ENCODE measurements around the gene PCDHA4. TPM values are rescaled to one million over a fixed set of nuclear protein-coding genes. Genes with fewer than 3 reads are reported as not detected.

The PCDHA4 gene
- polyA plus RNA-seq, 1 of the 3 experiments (the other 2 are of a cell fraction): 1.2 TPM

- no peak within 1 kb of the TSS for H3K9ac ChIP-seq
- no peak for DNase-seq
Observed at GRCh38 chr5:140800816-140801493, 5.9 kb upstream of the PCDHA4 start, which contains the start of gene PCDHA3. Gene PCDHA3, plus strand, starts transcription at chr5:140801057.

More at GRCh38 chr5:140800816-140801493, 5.9 kb upstream of the PCDHA4 start, which contains the start of gene PCDHA3:
- Histone ChIP-seq H3K79me2 (ENCODE audit: insufficient read depth) (no peaks in the 10 kb centered on the region), H3K27ac (ENCODE audit: low read depth in 2 of 2, low read length in 1 of 2) (no peak within 1 kb of the TSS), H3K9me2 (no peaks in the 10 kb centered on the region), H3K4me3 (ENCODE audit: low read depth in 2 of 2, low read length in 1 of 2) (no peak within 1 kb of the TSS; a peak in 1 of 4 replicates), H3K4me1 (ENCODE audit: control insufficient read depth in 1 of 2, insufficient read depth in 2 of 2, low read depth in 1 of 2, low read length in 1 of 2) (no peaks in the 10 kb centered on the region; a peak in 1 of 4 replicates), H3F3A (replicated peaks; ENCODE audit: insufficient read depth) (no peaks in the 10 kb centered on the region), H4K20me1 (ENCODE audit: insufficient read depth) (no peaks in the 10 kb centered on the region), H3K36me3 (replicated peaks in 1 of 2; ENCODE audit: control insufficient read depth in 1 of 2, insufficient read depth in 2 of 2, low read length in 1 of 2) (no peaks in the 10 kb centered on the region), H3K9me3 (peaks cover 19% of the 10 kb centered on the region; the same call in 1 of the 2 replicates), H3K4me2 (no peak within 1 kb of the TSS), H3K27me3 (ENCODE audit: insufficient read depth) (no peaks in the 10 kb centered on the region), H2AFZ (ENCODE audit: low read depth) (no peak within 1 kb of the TSS)
- 56% methylated on average over 27 of the region's 29 CpGs for WGBS (ENCODE audit: low lambda C conversion rate)
- POLR2A ChIA-PET: no interaction called here
- CTCF ChIA-PET: no interaction called here
- TF ChIP-seq USF2 (IDR thresholded peaks at IDR 0.05; ENCODE audit: borderline replicate concordance, low read depth, low read length): no peak
- no peak for TF ChIP-seq TEAD4 (IDR thresholded peaks at IDR 0.05; ENCODE audit: borderline replicate concordance, insufficient read depth)
- TF ChIP-seq JUND (IDR thresholded peaks at IDR 0.05): no peak
- no peak for TF ChIP-seq USF1 (IDR thresholded peaks at IDR 0.05; ENCODE audit: borderline replicate concordance, low read depth)
- TF ChIP-seq GABPA (IDR thresholded peaks at IDR 0.05; ENCODE audit: low read depth): no peak
- TF ChIP-seq FOXM1 (IDR thresholded peaks at IDR 0.05; ENCODE audit: low read depth): no peak
- TF ChIP-seq MAX (IDR thresholded peaks at IDR 0.05; ENCODE audit: low read depth): no peak
- no peak for TF ChIP-seq CTCF (IDR thresholded peaks at IDR 0.05)
- TF ChIP-seq, protein P1, sequence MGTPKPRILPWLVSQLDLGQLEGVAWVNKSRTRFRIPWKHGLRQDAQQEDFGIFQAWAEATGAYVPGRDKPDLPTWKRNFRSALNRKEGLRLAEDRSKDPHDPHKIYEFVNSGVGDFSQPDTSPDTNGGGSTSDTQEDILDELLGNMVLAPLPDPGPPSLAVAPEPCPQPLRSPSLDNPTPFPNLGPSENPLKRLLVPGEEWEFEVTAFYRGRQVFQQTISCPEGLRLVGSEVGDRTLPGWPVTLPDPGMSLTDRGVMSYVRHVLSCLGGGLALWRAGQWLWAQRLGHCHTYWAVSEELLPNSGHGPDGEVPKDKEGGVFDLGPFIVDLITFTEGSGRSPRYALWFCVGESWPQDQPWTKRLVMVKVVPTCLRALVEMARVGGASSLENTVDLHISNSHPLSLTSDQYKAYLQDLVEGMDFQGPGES (IDR thresholded peaks at IDR 0.05; ENCODE audit: low read depth, low read length): no peak
- no peak for TF ChIP-seq SIN3A (IDR thresholded peaks at IDR 0.05; ENCODE audit: borderline replicate concordance, low read depth, low read length)

Measured in SK-N-SH (cell line).